D341Med (cell line): ENCODE results near the gene SDK1.

Experiments
- DNase-seq: peaks from one replicate; pipeline ENCODE4 v3.0.0; 2012; ENCODE audit warnings: low spot score

SDK1 gene

GRCh38 chr7:4179688-4180380 lies 878.8 kb downstream of the SDK1 start:
- no peak for DNase-seq

- DNase-seq = no peak
Observed at GRCh38 chr7:4181446-4181845, 880.4 kb downstream of the SDK1 start.

DNA sequence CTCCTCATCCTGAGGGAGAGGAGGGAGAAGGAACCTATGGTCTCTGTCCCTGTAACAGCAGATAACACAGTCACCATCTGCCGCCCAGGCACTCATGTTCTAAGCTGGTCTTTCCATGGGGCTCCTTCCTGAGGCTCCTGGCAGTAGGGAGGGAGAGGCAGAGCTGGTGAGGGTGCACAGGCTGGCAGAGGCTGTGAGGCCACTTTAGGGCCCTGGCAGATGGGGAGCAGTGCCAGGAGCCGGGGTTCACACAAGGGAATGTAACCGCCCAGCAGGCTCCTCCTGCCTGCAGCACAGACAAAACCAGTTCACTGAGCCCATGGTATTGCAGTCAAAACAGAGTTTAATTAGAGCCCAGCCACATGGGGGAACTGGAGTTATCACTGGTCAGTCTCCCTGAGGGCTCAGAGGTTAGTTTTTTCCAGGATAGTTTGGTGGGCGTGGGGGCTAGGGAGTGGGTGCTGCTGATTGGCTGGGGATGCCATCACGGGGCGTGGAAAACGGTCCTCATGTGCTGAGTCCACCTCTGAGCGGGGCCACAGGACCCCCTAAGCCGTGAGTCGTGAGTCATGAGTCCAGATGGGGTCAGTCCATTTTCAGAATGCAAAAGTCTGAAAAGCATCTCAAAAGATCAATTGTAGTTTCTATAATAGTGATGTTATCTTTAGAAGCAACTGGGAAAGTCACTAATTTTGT lies 881.7 kb downstream of the SDK1 start:
- no peak for DNase-seq

DNA sequence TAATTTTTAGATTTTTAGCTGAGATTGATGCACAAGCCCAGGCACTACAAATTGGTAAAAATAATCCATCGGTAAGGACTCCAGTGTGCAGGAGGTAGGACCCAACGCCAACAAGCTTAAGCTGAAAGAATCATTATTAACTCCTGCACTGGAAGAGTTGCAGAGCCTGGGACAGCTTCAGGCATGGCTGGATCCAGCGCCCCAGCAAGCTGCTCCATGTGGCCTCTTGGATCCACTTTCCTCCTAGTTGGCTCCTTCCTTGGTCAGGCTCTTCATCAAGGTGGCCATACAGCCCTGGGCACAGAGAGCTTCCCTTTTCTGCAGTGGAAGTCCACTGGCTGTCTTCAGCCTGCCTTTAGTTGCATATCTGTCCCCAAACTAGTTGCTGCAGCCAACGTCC lies 883.6 kb downstream of the SDK1 start:
- no peak for DNase-seq

GRCh38 chr7:4185136-4185535 lies 884.1 kb downstream of the SDK1 start:
- DNase-seq = no peak

DNA sequence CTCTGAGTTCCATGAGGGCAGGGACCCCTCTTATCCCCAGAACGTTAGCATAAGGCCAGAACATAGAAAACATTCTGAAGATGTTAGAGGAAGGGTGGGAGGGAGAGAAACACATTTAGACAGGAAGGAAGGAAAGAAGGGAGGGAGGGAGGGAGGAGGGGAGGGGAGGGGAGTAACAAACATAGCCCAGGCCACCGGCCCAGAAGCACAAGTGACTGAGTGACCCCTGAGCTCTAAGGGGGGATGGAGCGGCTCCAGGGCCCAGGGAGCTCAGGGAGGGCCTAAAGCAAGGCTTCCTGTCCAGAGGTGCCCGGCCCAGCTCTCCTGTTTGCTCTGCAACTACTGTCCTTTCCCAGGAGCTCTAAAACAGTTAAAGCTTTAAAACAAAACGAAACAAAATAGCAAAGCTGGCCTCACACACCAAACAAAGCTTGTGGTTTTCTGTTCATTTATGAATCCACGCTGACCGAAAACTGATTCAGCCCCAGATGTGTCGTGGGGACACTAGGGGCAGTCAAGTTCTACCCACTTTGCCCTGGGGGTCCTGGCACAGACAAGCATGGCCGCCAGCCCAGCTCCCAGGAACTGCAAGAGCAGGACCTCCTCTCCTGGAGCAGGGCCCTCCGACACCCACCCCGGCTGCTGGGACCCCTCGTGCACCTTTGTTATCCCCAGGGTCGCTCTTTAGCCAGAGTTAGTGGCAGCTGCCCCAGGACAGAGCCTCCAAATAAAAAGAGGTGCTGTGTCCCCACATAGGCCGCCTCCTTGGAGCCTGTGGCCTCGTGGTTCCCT lies 884.9 kb downstream of the SDK1 start:
- no peak for DNase-seq

DNA sequence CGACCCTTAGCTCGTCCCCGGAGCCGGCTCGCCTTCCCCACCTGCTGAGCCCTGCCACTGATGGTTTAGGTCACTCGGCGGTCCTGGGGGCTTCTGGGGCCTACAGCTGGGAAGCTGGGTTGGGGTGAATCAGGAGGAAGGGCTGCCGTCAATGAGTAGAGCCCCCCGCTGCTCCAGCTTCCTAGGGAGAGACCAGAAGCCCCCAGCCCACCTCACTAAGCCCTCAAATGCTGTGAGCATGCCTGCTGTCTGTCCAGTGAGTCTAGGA lies 885.4 kb downstream of the SDK1 start:
- DNase-seq = no peak

- no peak for DNase-seq
Observed at GRCh38 chr7:4188651-4189050, 887.6 kb downstream of the SDK1 start.

GRCh38 chr7:4189131-4189570 lies 888.1 kb downstream of the SDK1 start:
- no peak for DNase-seq

- no peak for DNase-seq
Observed at GRCh38 chr7:4190010-4190981, 889.2 kb downstream of the SDK1 start.

- DNase-seq = no peak
Observed at GRCh38 chr7:4191046-4191445, 890.0 kb downstream of the SDK1 start.

GRCh38 chr7:4191525-4191924 lies 890.5 kb downstream of the SDK1 start:
- DNase-seq = no peak

DNA sequence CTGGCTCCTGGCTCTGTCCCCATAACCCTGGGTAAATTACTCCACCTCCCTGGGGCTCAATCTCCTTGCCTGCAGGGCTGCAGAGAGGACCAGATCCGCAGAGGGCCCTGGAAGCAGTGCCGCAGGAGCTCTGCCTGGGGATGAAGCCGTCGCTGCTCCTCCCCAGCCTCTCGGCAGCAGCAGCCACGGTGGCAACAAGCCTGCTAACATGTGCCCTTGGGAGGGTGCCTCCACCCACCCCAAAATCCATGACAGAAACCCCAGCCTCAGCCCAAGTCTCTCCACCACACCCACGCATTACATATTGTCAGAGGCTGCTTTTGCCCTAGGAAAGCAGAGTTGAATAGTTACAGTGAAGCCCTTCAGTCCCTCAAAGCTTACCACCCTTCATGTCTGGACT lies 894.6 kb downstream of the SDK1 start:
- DNase-seq = no peak

GRCh38 chr7:4196121-4196819 lies 895.2 kb downstream of the SDK1 start:
- DNase-seq = no peak

DNA sequence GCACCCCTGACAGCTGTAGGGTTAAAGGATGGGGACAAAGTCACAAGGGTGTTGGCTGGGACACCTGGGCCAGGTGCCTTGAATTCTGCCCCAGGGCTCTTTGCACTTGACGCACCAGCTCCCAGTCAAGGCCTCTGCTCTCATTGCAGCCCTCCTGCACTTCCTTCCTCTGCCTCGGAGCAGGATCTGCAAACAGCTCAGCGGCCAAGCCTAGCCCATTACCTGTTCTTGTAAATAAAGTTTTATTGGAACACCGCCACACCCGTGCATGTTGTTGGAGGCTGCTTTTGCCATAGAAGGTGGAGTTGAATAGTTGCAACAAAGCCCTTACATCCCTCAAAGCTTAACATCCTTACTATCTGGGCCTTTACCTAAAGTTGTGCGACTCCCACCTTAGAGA lies 897.2 kb downstream of the SDK1 start:
- no peak for DNase-seq

GRCh38 chr7:4200546-4201094 lies 899.6 kb downstream of the SDK1 start:
- no peak for DNase-seq

GRCh38 chr7:4201566-4201965 lies 900.5 kb downstream of the SDK1 start:
- no peak for DNase-seq

DNA sequence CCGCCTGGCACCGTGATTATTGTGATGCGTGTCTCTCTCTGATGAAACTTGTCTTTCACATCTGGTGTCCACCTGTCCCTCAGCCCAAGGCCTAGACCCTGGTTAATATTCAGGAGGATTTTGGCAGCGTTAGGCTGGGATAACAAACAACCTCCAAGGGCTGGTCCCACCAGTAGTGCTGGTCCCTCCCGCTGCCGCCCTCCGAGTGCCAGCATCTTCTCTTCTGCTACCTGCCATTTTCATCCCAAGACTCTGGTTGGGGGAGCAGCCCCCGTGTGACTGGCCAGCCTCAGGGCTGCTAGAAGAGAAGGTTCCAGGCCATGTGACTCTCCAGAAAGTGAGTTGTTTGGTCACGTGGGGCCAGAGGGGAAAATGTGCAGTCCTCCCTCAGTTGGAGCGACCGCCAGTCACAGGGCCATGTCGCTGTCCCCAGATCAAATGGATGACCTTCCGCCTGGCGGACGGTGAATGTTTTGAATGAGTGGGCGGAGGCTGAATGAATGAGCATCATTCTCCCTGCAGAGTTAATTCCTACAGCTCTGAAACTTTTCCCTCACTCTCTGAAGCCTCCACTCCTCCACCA lies 901.2 kb downstream of the SDK1 start:
- no peak for DNase-seq

GRCh38 chr7:4202954-4203353 lies 901.9 kb downstream of the SDK1 start:
- DNase-seq = no peak

DNA sequence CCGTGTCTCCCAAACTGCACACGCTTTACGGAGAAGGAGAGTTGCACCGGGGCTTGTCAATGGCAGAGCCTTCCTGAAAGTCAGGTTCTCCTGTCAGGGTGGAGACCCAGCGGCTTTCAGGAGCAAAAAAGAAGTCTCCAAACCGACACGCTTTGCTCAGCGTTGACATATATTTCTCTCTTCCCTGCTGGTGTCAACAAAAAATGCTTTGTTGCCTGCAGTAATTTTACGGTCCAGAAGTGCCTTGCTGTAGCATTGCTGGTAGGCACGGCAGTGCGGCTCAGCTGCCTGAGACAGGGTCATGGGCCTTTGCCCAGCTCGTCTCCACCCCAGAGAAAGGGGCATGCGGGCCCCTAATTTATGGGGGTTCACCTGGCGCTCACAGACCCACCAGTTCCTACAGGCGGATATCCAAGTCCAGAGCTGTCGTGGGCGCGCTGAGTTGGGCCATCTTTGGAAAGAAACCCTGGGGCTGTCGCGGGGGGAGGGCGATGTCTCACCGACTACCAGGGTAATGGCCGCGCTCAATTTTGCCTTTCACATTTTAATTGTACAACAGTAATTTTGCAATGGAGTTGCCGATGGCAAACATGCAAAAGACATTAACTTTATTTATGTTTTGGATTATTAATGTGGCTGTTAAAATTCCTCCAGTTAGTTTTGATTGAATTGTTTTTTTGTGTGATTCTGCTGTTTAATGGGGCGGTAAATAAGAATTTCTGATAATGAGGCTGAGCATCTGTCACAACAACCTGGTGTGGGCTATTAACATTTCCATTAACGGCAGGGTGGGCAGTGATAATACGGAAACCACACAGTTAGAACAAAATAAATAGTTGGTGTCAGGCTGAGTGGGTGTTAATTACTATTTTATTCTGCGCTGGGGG lies 902.8 kb downstream of the SDK1 start:
- no peak for DNase-seq
